Neuron (in vitro differentiated cells): Measurements from ENCODE around the gene KCNJ6.

Experiments
- H2AFZ ChIP-seq: one replicate; pipeline ENCODE4 v1.6.1; 2013; ENCODE audit warnings: low read depth, mild to moderate bottlenecking, inconsistent platforms, low read length, moderate library complexity
- H3K27me3 ChIP-seq: one replicate; pipeline ENCODE4 v1.6.1; 2013; ENCODE audit warnings: low read length; ENCODE audit not compliant: insufficient read depth
- H3K36me3 ChIP-seq: one replicate; pipeline ENCODE4 v1.6.1; 2013; ENCODE audit warnings: low read length; ENCODE audit not compliant: insufficient read depth
- H3K4me1 ChIP-seq: one replicate; pipeline ENCODE4 v1.6.1; 2013; ENCODE audit warnings: low read length; ENCODE audit not compliant: insufficient read depth
- H3K4me3 ChIP-seq: 2 replicates; pipeline ENCODE4 v1.5.1; 2013; ENCODE audit warnings: mild to moderate bottlenecking, low read length, moderate library complexity
- H3K9me3 ChIP-seq: one replicate; pipeline ENCODE4 v1.6.1; 2013; ENCODE audit warnings: low read length

The KCNJ6 gene

GRCh38 chr21:37891972-37892371, 24.3 kb downstream of the KCNJ6 start:
- Histone ChIP-seq H3K4me1 (peaks cover 9% of the 10 kb centered on the region), H3K36me3 (no peaks in the 10 kb centered on the region), H3K4me3 (no peak overlapping the region), H2AFZ (no peak overlapping the region), H3K27me3 (no peaks in the 10 kb centered on the region), H3K9me3 (no peaks in the 10 kb centered on the region)

- Histone ChIP-seq H3K36me3 (no peaks in the 10 kb centered on the region), H3K4me1 (peaks cover 9% of the 10 kb centered on the region), H3K27me3 (no peaks in the 10 kb centered on the region), H3K9me3 (no peaks in the 10 kb centered on the region), H2AFZ (no peak overlapping the region), H3K4me3 (no peak overlapping the region)
Measured at GRCh38 chr21:37888659-37889058, 27.6 kb downstream of the KCNJ6 start.

DNA sequence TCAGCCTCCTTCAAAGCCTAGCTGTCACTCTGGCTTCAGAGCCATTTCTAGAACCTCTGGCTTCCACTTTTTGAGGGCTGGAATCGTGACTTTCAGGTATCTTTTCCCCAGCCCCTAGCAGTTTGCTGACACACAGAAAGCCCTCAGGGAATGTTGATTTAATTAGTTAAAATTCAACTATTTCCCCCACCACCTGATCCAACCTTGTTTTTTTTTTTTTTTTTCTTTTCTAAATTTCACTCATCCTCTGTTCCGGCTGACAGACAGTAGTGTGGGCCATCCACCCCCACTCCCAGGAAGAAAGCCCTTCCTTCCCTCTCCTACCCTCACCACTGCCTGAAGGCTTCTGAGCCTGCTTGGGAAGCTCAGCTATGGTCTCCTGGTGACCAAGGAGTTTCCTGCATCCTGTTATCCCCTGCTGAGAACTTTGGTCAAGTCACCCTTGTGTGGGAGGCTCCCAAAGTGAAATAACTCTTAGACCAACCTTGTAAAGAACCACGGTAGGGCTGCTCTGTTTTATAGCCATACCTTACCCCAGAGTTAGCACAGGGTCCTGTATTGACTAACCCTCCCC, 29.4 kb downstream of the KCNJ6 start:
- Histone ChIP-seq H3K36me3 (no peaks in the 10 kb centered on the region), H3K27me3 (no peaks in the 10 kb centered on the region), H3K9me3 (no peaks in the 10 kb centered on the region), H2AFZ (no peak overlapping the region), H3K4me1 (peaks cover 3% of the 10 kb centered on the region), H3K4me3 (no peak overlapping the region)

- no peaks in the 10 kb centered on the region for H3K4me1 ChIP-seq
- H3K36me3 ChIP-seq: no peaks in the 10 kb centered on the region
- H2AFZ ChIP-seq: no peak overlapping the region
- H3K9me3 ChIP-seq: no peaks in the 10 kb centered on the region
- no peaks in the 10 kb centered on the region for H3K27me3 ChIP-seq
- H3K4me3 ChIP-seq: no peak overlapping the region
Measured at GRCh38 chr21:37886120-37886519, 30.1 kb downstream of the KCNJ6 start.

GRCh38 chr21:37878946-37879660, 37.2 kb downstream of the KCNJ6 start:
- Histone ChIP-seq H3K27me3 (no peaks in the 10 kb centered on the region), H3K4me1 (peaks cover 14% of the 10 kb centered on the region), H3K36me3 (no peaks in the 10 kb centered on the region), H3K9me3 (no peaks in the 10 kb centered on the region), H2AFZ (no peak overlapping the region), H3K4me3 (no peak overlapping the region)

GRCh38 chr21:37877888-37878684, 38.2 kb downstream of the KCNJ6 start:
- H3K27me3 ChIP-seq: no peaks in the 10 kb centered on the region
- no peak overlapping the region for H3K4me3 ChIP-seq
- H3K36me3 ChIP-seq: no peaks in the 10 kb centered on the region

GRCh38 chr21:37877171-37877570, 39.1 kb downstream of the KCNJ6 start:
- H3K9me3 ChIP-seq: peaks cover 2% of the 10 kb centered on the region
- no peaks in the 10 kb centered on the region for H3K27me3 ChIP-seq
- no peak overlapping the region for H3K4me3 ChIP-seq
- peaks cover 18% of the 10 kb centered on the region for H3K4me1 ChIP-seq
- H2AFZ ChIP-seq: no peak overlapping the region
- no peaks in the 10 kb centered on the region for H3K36me3 ChIP-seq

More at GRCh38 chr21:37877888-37878684, 38.2 kb downstream of the KCNJ6 start:
- H3K4me1 ChIP-seq: peaks cover 18% of the 10 kb centered on the region
- no peak overlapping the region for H2AFZ ChIP-seq
- peaks cover under 1% of the 10 kb centered on the region for H3K9me3 ChIP-seq

DNA sequence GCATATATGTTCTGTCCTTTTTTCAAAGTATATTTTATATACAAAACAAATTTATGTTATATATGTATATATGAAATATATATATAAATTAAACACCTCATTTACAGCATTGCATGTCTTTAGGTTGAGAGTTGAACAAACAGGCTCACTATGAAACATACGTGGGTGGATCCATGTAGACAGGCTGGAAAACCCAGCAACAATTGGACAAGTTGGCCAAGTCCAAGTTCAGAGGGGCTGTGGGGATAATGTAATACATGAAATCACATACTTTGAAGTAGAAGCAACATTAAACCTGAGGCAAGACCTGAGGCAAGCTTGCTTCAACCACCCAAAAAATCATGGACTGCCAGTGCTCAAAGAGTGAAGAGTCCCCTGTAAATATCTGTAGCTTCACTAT, 39.7 kb downstream of the KCNJ6 start:
- no peak overlapping the region for H2AFZ ChIP-seq
- H3K27me3 ChIP-seq: no peaks in the 10 kb centered on the region
- H3K4me3 ChIP-seq: no peak overlapping the region
- H3K36me3 ChIP-seq: no peaks in the 10 kb centered on the region
- peaks cover 2% of the 10 kb centered on the region for H3K9me3 ChIP-seq
- H3K4me1 ChIP-seq: peaks cover 18% of the 10 kb centered on the region

DNA sequence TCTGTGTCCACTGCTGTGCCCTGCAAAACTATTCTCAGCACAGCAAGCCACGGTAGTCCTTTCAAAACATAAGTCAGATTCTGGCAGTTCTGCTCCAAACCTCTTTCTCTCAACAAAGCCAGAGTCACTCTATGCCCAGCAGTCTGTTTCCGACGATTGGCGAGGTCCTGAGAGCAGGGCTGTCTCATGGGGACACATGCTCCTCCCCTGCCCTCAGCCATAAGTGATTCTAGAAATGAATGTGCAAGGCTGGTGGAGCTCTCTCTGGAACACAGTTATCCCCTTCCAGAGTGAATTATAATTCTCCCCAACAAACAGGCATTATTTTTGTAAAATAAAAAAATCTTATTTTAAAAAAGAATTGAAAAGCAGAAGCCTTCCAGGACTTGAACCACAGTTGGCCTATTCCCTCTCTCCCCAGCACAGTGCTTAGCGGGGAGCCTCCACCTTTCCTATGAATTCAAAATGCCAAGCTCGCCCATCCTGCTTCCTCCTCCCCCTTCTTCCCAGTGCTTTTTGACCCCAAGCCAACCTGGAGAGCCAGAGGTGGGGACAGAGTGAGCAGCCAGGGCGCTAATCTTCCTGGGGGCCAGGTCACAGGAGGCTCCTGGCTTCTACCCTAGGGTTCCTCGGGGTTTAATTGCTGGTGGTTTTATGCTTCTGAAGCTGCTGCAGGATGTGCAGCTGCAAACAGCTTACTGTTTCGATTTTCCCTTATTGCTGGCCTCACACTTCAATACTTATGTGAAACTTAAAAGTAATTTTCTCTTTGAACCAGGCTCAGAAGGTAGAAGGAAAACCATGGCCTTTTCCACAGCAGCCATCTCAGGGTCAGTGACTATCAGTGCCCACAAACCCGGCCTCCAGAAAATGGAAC, 41.1 kb downstream of the KCNJ6 start:
- peaks cover 2% of the 10 kb centered on the region for H3K9me3 ChIP-seq
- no peak overlapping the region for H2AFZ ChIP-seq
- H3K4me3 ChIP-seq: no peak overlapping the region
- H3K27me3 ChIP-seq: no peaks in the 10 kb centered on the region
- no peaks in the 10 kb centered on the region for H3K36me3 ChIP-seq
- peaks cover 18% of the 10 kb centered on the region for H3K4me1 ChIP-seq

DNA sequence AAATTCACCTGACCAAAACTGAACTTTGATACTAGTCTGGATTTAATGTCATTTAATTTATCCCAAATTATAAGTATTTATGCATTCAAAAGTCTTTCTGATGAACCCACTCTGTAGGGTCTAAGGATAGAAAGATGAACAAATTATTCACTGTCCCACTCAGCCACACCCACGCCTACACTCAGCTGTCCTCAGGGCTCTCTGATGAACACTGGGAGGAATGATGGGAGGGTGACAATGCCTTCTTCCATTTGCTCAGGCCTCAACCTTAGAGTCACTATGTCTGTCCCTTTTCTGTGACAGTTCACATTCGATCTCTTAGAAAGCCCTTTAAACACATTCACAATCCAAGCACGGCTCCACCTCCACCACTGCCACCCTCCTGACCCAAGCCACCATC, 41.8 kb downstream of the KCNJ6 start:
- Histone ChIP-seq H3K4me3 (no peak overlapping the region), H3K4me1 (peaks cover 18% of the 10 kb centered on the region), H3K9me3 (peaks cover 2% of the 10 kb centered on the region), H3K36me3 (no peaks in the 10 kb centered on the region), H2AFZ (no peak overlapping the region), H3K27me3 (no peaks in the 10 kb centered on the region)

DNA sequence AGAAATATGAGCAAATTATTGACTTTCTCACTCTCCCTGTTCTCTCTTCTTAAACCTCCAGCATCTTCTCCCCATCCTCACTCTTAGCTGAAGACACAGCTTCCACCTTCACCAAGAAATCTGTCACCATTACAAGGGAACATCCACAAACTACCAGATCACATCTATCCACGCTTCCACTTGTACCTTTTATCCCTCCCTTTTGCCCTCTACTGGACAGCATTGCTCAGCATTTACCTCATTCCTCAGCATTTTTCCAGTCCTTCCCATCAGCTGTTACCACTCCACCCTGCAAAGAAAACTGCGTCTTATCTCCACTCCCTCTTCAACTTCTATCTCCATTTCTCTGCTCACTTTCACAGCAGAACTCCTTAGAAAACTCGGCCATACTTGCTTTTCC, 42.6 kb downstream of the KCNJ6 start:
- Histone ChIP-seq H3K36me3 (no peaks in the 10 kb centered on the region), H3K9me3 (peaks cover 2% of the 10 kb centered on the region), H3K4me1 (peaks cover 18% of the 10 kb centered on the region), H3K27me3 (no peaks in the 10 kb centered on the region), H2AFZ (no peak overlapping the region), H3K4me3 (no peak overlapping the region)

- Histone ChIP-seq H3K36me3 (no peaks in the 10 kb centered on the region), H3K27me3 (no peaks in the 10 kb centered on the region), H3K9me3 (peaks cover 2% of the 10 kb centered on the region), H3K4me1 (peaks cover 18% of the 10 kb centered on the region), H3K4me3 (no peak overlapping the region), H2AFZ (no peak overlapping the region)
Measured at GRCh38 chr21:37871121-37871862, 45.0 kb downstream of the KCNJ6 start.
